RCC 7860 (cell line): ENCODE data around the gene ATG7.
"Not testable (repeated sequence)": the region's sequence is repeated elsewhere in the genome, so short reads cannot be mapped to it uniquely, and the experiment has no call there.

Source experiments
- DNase-seq: peaks from one replicate; pipeline ENCODE4 v3.0.0-alpha.2; 2015; ENCODE audit warnings: low spot score
- FAIRE-seq: peaks from 2 replicates; lab custom pipeline; 2012; peaks lifted over from hg19 to GRCh38; lab: Jason Lieb, UNC

ATG7 gene

GRCh38 chr3:11581237-11582190 lies 309.3 kb downstream of the ATG7 start:
- no peak for DNase-seq
- FAIRE-seq: no peak

GRCh38 chr3:11582191-11582968 lies 310.2 kb downstream of the ATG7 start:
- FAIRE-seq: peak; percentile 40
- peak; percentile 28 for DNase-seq

GRCh38 chr3:11583235-11583634 lies 311.0 kb downstream of the ATG7 start:
- DNase-seq (no peak), FAIRE-seq (no peak)

- no peak for FAIRE-seq
- no peak for DNase-seq
Measured at GRCh38 chr3:11583638-11584046, 311.4 kb downstream of the ATG7 start.

GRCh38 chr3:11584570-11584969 lies 312.4 kb downstream of the ATG7 start:
- no peak for DNase-seq
- FAIRE-seq: no peak

GRCh38 chr3:11587766-11588165 lies 315.6 kb downstream of the ATG7 start:
- no peak for FAIRE-seq
- no peak for DNase-seq

GRCh38 chr3:11588338-11588737 lies 316.1 kb downstream of the ATG7 start:
- DNase-seq: no peak
- no peak for FAIRE-seq

- FAIRE-seq (no peak), DNase-seq (no peak)
Measured at GRCh38 chr3:11588755-11589154, 316.6 kb downstream of the ATG7 start.

GRCh38 chr3:11589706-11590105 lies 317.5 kb downstream of the ATG7 start:
- no peak for FAIRE-seq
- no peak for DNase-seq

- no peak for DNase-seq
- FAIRE-seq: no peak
Measured at GRCh38 chr3:11591002-11591355, 318.8 kb downstream of the ATG7 start.

GRCh38 chr3:11591391-11592282 lies 319.4 kb downstream of the ATG7 start:
- FAIRE-seq (no peak), DNase-seq (peak; percentile 21)

- FAIRE-seq (no peak), DNase-seq (no peak)
Measured at GRCh38 chr3:11592445-11593298, 320.5 kb downstream of the ATG7 start.

GRCh38 chr3:11593318-11594034 lies 321.3 kb downstream of the ATG7 start:
- FAIRE-seq (no peak), DNase-seq (no peak)

GRCh38 chr3:11595024-11595423 lies 322.8 kb downstream of the ATG7 start:
- FAIRE-seq, DNase-seq: not testable (repeated sequence)

- FAIRE-seq (no peak), DNase-seq (no peak)
Measured at GRCh38 chr3:11596387-11596786, 324.2 kb downstream of the ATG7 start.

- FAIRE-seq: peak; percentile 94
- DNase-seq: peak; percentile 97
Measured at GRCh38 chr3:11600501-11601282, 328.5 kb downstream of the ATG7 start.

GRCh38 chr3:11601446-11602238 lies 329.4 kb downstream of the ATG7 start:
- no peak for FAIRE-seq
- no peak for DNase-seq
